CD14-positive monocyte (primary cell): ENCODE data around the gene DIABLO. TPM values are rescaled to one million over a fixed set of nuclear protein-coding genes. Genes with fewer than 3 reads are reported as not detected.

Experiments
- DNase-seq, 3 donors: peaks; one replicate each; pipeline ENCODE4 v3.0.0-alpha.2; 2011 to 2022
- H2AFZ ChIP-seq: 2 replicates; pipeline ENCODE4 v1.6.0; 2012; ENCODE audit warnings: mild to moderate bottlenecking, low read depth, low read length, inconsistent platforms; ENCODE audit not compliant: insufficient read depth, poor library complexity, severe bottlenecking
- H3K27ac ChIP-seq, 2 donors: 1 replicate in 1 of 2; 2 replicates in 1 of 2; pipeline ENCODE4 v1.5.1; 2012 to 2013; ENCODE audit warnings: low read length in 2 of 2, control low read depth in 1 of 2, inconsistent platforms in 1 of 2, low read depth in 1 of 2, mild to moderate bottlenecking in 1 of 2
- H3K27me3 ChIP-seq, 2 donors: one replicate each; pipeline versions ENCODE4 v1.6.0 to v1.6.1; 2011 to 2013; ENCODE audit warnings: low read length in 2 of 2; ENCODE audit not compliant: control insufficient read depth in 2 of 2, insufficient read depth in 2 of 2
- H3K36me3 ChIP-seq, 2 donors: replicated peaks in 1 of 2; 1 replicate in 1 of 2; 2 replicates in 1 of 2; pipeline versions ENCODE4 v1.5.1 to v1.6.1; 2012 to 2013; ENCODE audit warnings: low read length in 2 of 2, control low read depth in 1 of 2, inconsistent platforms in 1 of 2, mild to moderate bottlenecking in 1 of 2; ENCODE audit not compliant: insufficient read depth in 2 of 2, control insufficient read depth in 1 of 2
- H3K4me1 ChIP-seq, 2 donors: 1 replicate in 1 of 2; 2 replicates in 1 of 2; pipeline versions ENCODE4 v1.5.1 to v1.6.1; 2012 to 2013; ENCODE audit warnings: low read length in 2 of 2, control low read depth in 1 of 2, inconsistent platforms in 1 of 2, mild to moderate bottlenecking in 1 of 2, moderate library complexity in 1 of 2; ENCODE audit not compliant: insufficient read depth in 2 of 2, control insufficient read depth in 1 of 2
- H3K4me2 ChIP-seq: replicated peaks from 2 replicates; pipeline ENCODE3; 2012; ENCODE audit warnings: low read length, moderate library complexity, mild to moderate bottlenecking; ENCODE audit not compliant: poor library complexity, severe bottlenecking; ENCODE audit errors: extremely low read depth
- H3K4me3 ChIP-seq, 3 experiments: fragments of 200-600 bp in 1 of 3; sonication (generic) in 1 of 3; replicated peaks in 1 of 3; 1 replicate in 2 of 3; 2 replicates in 1 of 3; pipeline ENCODE4 v1.5.1; 2011 to 2013; ENCODE audit warnings: low read length in 3 of 3, mild to moderate bottlenecking in 3 of 3, control low read depth in 2 of 3, low read depth in 2 of 3, inconsistent platforms in 1 of 3, moderate library complexity in 1 of 3
- H3K79me2 ChIP-seq: 2 replicates; pipeline ENCODE4 v1.6.0; 2012; ENCODE audit warnings: mild to moderate bottlenecking, control low read depth, inconsistent platforms, low read length, moderate library complexity; ENCODE audit not compliant: insufficient read depth
- H3K9ac ChIP-seq: 2 replicates; pipeline ENCODE4 v1.6.0; 2017; ENCODE audit warnings: low read length, mild to moderate bottlenecking; ENCODE audit not compliant: insufficient read depth, poor library complexity, severe bottlenecking
- H3K9me3 ChIP-seq, 2 donors: replicated peaks in 1 of 2; 1 replicate in 1 of 2; 2 replicates in 1 of 2; pipeline versions ENCODE4 v1.5.1 to v1.6.1; 2012 to 2013; ENCODE audit warnings: low read length in 2 of 2, control low read depth in 1 of 2; ENCODE audit not compliant: control insufficient read depth in 1 of 2, insufficient read depth in 1 of 2
- H4K20me1 ChIP-seq: 2 replicates; pipeline ENCODE4 v1.6.0; 2012; ENCODE audit warnings: mild to moderate bottlenecking, low read length, control low read depth, moderate library complexity; ENCODE audit not compliant: insufficient read depth
- H3K27ac Mint-ChIP-seq, 7 donors: one replicate each; pipeline ENCODE4 v1.8.0; 2020; ENCODE audit warnings: mild to moderate bottlenecking in 7 of 7, mixed read lengths in 7 of 7, moderate library complexity in 6 of 7, inconsistent platforms in 2 of 7
- H3K27me3 Mint-ChIP-seq, 3 donors: one replicate each; pipeline ENCODE4 v1.8.0; 2021 to 2022; ENCODE audit warnings: low read depth in 3 of 3, mild to moderate bottlenecking in 3 of 3, mixed read lengths in 3 of 3, moderate library complexity in 3 of 3, inconsistent platforms in 1 of 3
- H3K36me3 Mint-ChIP-seq, 2 donors: one replicate each; pipeline ENCODE4 v1.8.0; 2020; ENCODE audit warnings: mixed read lengths in 2 of 2, inconsistent platforms in 1 of 2, mild to moderate bottlenecking in 1 of 2
- H3K4me1 Mint-ChIP-seq: one replicate; pipeline ENCODE4 v1.8.0; 2020; ENCODE audit warnings: mild to moderate bottlenecking, mixed read lengths
- H3K4me3 Mint-ChIP-seq, 2 donors: one replicate each; pipeline ENCODE4 v1.8.0; 2020; ENCODE audit warnings: mild to moderate bottlenecking in 2 of 2, mixed read lengths in 2 of 2, moderate library complexity in 1 of 2
- H3K9me3 Mint-ChIP-seq, 7 donors: one replicate each; pipeline ENCODE4 v1.8.0; 2020 to 2022; ENCODE audit warnings: mixed read lengths in 7 of 7, mild to moderate bottlenecking in 6 of 7, moderate library complexity in 6 of 7, inconsistent platforms in 2 of 7
- CTCF ChIP-seq: fragments of 200-600 bp; IDR thresholded peaks from one replicate; pipeline ENCODE4 v1.8.0; 2022; ENCODE audit warnings: antibody characterized with exemption, mild to moderate bottlenecking
- WGBS: methylation state at CpG from one replicate; pipeline ENCODE4 v1.1.5; 2013; ENCODE audit warnings: missing lambda C conversion rate; ENCODE audit not compliant: insufficient coverage; 5-methylcytosine and 5-hydroxymethylcytosine counted together
- intact Hi-C, 2 donors: fragments of 100-400 bp; cut with micrococcal nuclease; formaldehyde crosslinking; loops; one replicate each; pipeline versions ENCODE4 v1.15.0 to v1.15.1; 2023
- polyA plus RNA-seq, 3 donors: library from polyadenylated mRNA; depleted of rRNA in 1 of 3; unstranded in 2 of 3; stranded (reverse) in 1 of 3; fragments of 300-500 nt in 2 of 3; fragments of >200 nt in 1 of 3; fragmentation: Illumina TruSeq in 2 of 3; gene quantifications; 1 replicate in 2 of 3; 2 replicates in 1 of 3; pipeline ENCODE4 v1.2.3, GENCODE V29; 2012 to 2021

The DIABLO gene
- polyA plus RNA-seq, 3 donors: 33.5 to 55.9 (median 51.3) TPM

- Mint-ChIP-seq H3K9me3 (peaks cover 0 to 11% (median 3%) of the 10 kb centered on the region in 7 donors), H3K27ac (no peak overlapping the region), H3K4me1 (peaks cover 16% of the 10 kb centered on the region), H3K36me3 (peaks cover 51 to 65% of the 10 kb centered on the region in 2 donors), H3K4me3 (no peak overlapping the region), H3K27me3 (peaks cover 18 to 30% (median 26%) of the 10 kb centered on the region in 3 donors)
- WGBS: 96% methylated on average over 18 of the region's 18 CpGs
- Histone ChIP-seq H3K27me3 (peaks cover 16 to 26% of the 10 kb centered on the region in 2 donors), H3K9ac (no peak overlapping the region), H3K4me3 (no peak overlapping the region), H3K27ac (no peak overlapping the region), H3K4me1 (peaks cover 8 to 22% of the 10 kb centered on the region in 2 donors), H2AFZ (no peak overlapping the region), H3K4me2 (no peak overlapping the region), H4K20me1 (peaks cover 12% of the 10 kb centered on the region), H3K9me3 (peaks cover 0 to 13% of the 10 kb centered on the region in 2 donors), H3K36me3 (peaks cover 50 to 66% of the 10 kb centered on the region in 2 donors), H3K79me2 (no peaks in the 10 kb centered on the region)
- DNase-seq: no peak
- TF ChIP-seq CTCF: no peak
- intact Hi-C loops: no loop called here
These were observed 17.6 kb downstream of the DIABLO start for GRCh38 chr12:122208073-122208820.

GRCh38 chr12:122207391-122207790 is 18.5 kb downstream of the DIABLO start:
- Mint-ChIP-seq H3K27ac (no peak overlapping the region), H3K9me3 (peaks cover 0 to 18% (median 8%) of the 10 kb centered on the region in 7 donors), H3K4me1 (peaks cover 18% of the 10 kb centered on the region), H3K27me3 (peaks cover 26 to 39% (median 34%) of the 10 kb centered on the region in 3 donors), H3K36me3 (peaks cover 44 to 56% of the 10 kb centered on the region in 2 donors), H3K4me3 (no peak overlapping the region)
- Histone ChIP-seq H3K4me3 (no peak overlapping the region), H3K27ac (no peak overlapping the region), H3K9me3 (peaks cover 0 to 19% of the 10 kb centered on the region in 2 donors), H3K4me1 (peaks cover 12 to 26% of the 10 kb centered on the region in 2 donors), H3K36me3 (peaks cover 47 to 57% of the 10 kb centered on the region in 2 donors), H3K4me2 (no peak overlapping the region), H2AFZ (no peak overlapping the region), H3K79me2 (no peaks in the 10 kb centered on the region), H3K9ac (no peak overlapping the region), H3K27me3 (peaks cover 23 to 35% of the 10 kb centered on the region in 2 donors), H4K20me1 (peaks cover 12% of the 10 kb centered on the region)
- DNase-seq: no peak
- WGBS: 93% methylated on average over 6 of the region's 8 CpGs
- intact Hi-C loops: no loop called here
- TF ChIP-seq CTCF: no peak
